HG02642 (cell line): ENCODE data around the gene ZNF524.

ENCODE experiments used
- ATAC-seq: cut with Tn5 transposase; IDR thresholded peaks from one replicate; pipeline ENCODE4 v1.9.1; 2021; ENCODE audit warnings: mild to moderate bottlenecking; ENCODE audit not compliant: unreplicated experiment, poor library complexity

The ZNF524 gene

GRCh38 chr19:55599468-55599841 lies 633 bp upstream of the ZNF524 start, which contains the start of gene FIZ1:
Gene FIZ1 (minus strand): TSS chr19:55599517. CDS start chr19:55597865, 1,652 bp downstream.
- ATAC-seq: peak; percentile 60

GRCh38 chr19:55600662-55601028 lies 557 bp downstream of the ZNF524 start:
- ATAC-seq: no peak

GRCh38 chr19:55601084-55601483 lies 996 bp downstream of the ZNF524 start:
- ATAC-seq: no peak

- no peak for ATAC-seq
Observed at GRCh38 chr19:55602104-55603001, 2.3 kb downstream of the ZNF524 start.

GRCh38 chr19:55603115-55603514 lies 3.0 kb downstream of the ZNF524 start:
- ATAC-seq: no peak

- ATAC-seq: no peak
Observed at GRCh38 chr19:55603581-55604292, 3.6 kb downstream of the ZNF524 start.

- ATAC-seq: peak; percentile 79
Observed at GRCh38 chr19:55605207-55605636, 5.1 kb downstream of the ZNF524 start.

GRCh38 chr19:55605637-55606470 lies 5.8 kb downstream of the ZNF524 start, which contains the start of gene ZNF865:
Gene ZNF865 (plus strand): TSS chr19:55605647. CDS start chr19:55613619, 7,972 bp downstream.
- ATAC-seq: peak; percentile 27

- no peak for ATAC-seq
Observed at GRCh38 chr19:55606471-55606787, 6.3 kb downstream of the ZNF524 start.

GRCh38 chr19:55606817-55607216 lies 6.7 kb downstream of the ZNF524 start:
- ATAC-seq: no peak

- no peak for ATAC-seq
Observed at GRCh38 chr19:55609326-55609725, 9.2 kb downstream of the ZNF524 start.

GRCh38 chr19:55611300-55611982 lies 11.4 kb downstream of the ZNF524 start:
- no peak for ATAC-seq

GRCh38 chr19:55611983-55612645 lies 12.0 kb downstream of the ZNF524 start:
- ATAC-seq: no peak

- no peak for ATAC-seq
Observed at GRCh38 chr19:55613396-55613795, 13.3 kb downstream of the ZNF524 start.

- no peak for ATAC-seq
Observed at GRCh38 chr19:55613930-55614710, 14.0 kb downstream of the ZNF524 start.

- ATAC-seq: no peak
Observed at GRCh38 chr19:55614711-55615542, 14.8 kb downstream of the ZNF524 start.

- no peak for ATAC-seq
Observed at GRCh38 chr19:55615543-55616394, 15.7 kb downstream of the ZNF524 start.
